ENCODE results near the gene ZNF33B. TPM values are rescaled to one million over a fixed set of nuclear protein-coding genes. Genes with fewer than 3 reads are reported as not detected.

The ZNF33B gene
- total RNA-seq, 4 donors from 2014 or later, result 14.3 to 63.3 (median 28.7) TPM

DNA sequence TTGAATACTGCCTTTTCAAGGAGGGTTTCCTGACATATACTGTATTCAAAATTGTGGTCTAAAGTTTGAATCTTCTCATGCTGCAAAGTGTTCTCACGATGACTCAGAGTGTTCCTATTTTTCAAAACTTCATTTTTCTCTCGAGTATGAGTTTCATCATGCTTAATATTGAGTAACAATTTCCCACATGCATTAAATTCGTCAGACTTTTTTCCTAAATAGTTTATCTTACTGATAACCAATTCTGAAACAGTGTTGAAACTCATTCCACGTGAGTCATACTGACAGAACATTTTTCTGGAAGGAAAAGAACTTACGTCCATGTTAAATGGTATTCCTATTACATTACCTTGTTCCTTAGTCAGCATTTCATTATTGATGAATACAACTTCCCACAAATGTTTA lies 44.1 kb downstream of the ZNF33B start:
- H3K36me3 ChIP-seq, result peaks cover 71% of the 10 kb centered on the region
- TF ChIP-seq POLR2AphosphoS5 (IDR thresholded peaks at IDR 0.05) (no peak), CTCF (IDR thresholded peaks at IDR 0.05) (no peak), POLR2A (IDR thresholded peaks at IDR 0.05) (no peak), EP300 (IDR thresholded peaks at IDR 0.05) (no peak)
- H3K27ac ChIP-seq, result no peak overlapping the region
- H3K4me1 ChIP-seq, result no peaks in the 10 kb centered on the region
- H3K4me3 ChIP-seq, result no peak overlapping the region
- H3K9me3 ChIP-seq, result peaks cover 32% of the 10 kb centered on the region
- no peak for DNase-seq (ENCODE audit: low spot score in 2 of 2)
- 76% methylated on average over 5 of the region's 5 CpGs for WGBS
- no peaks in the 10 kb centered on the region for H3K27me3 ChIP-seq

GRCh38 chr10:42593284-42593683 lies 45.1 kb downstream of the ZNF33B start:
- peaks cover 77% of the 10 kb centered on the region for H3K36me3 ChIP-seq
- H3K27me3 ChIP-seq, result no peaks in the 10 kb centered on the region
- no peak overlapping the region for H3K4me3 ChIP-seq
- TF ChIP-seq POLR2AphosphoS5 (IDR thresholded peaks at IDR 0.05) (no peak), POLR2A (IDR thresholded peaks at IDR 0.05) (no peak), CTCF (IDR thresholded peaks at IDR 0.05) (no peak), EP300 (IDR thresholded peaks at IDR 0.05) (no peak)
- no peak overlapping the region for H3K27ac ChIP-seq
- WGBS, result 96% methylated on average over 1 of the region's 1 CpG
- no peak for DNase-seq (ENCODE audit: low spot score in 2 of 2)
- no peaks in the 10 kb centered on the region for H3K4me1 ChIP-seq
- peaks cover 32% of the 10 kb centered on the region for H3K9me3 ChIP-seq

- Histone ChIP-seq H3K27me3 (no peaks in the 10 kb centered on the region), H3K27ac (no peak overlapping the region), H3K4me3 (no peak overlapping the region), H3K36me3 (peaks cover 28% of the 10 kb centered on the region), H3K4me1 (no peaks in the 10 kb centered on the region), H3K9me3 (no peaks in the 10 kb centered on the region)
- 86% methylated on average over 2 of the region's 5 CpGs for WGBS
- TF ChIP-seq EP300 (IDR thresholded peaks at IDR 0.05) (no peak), POLR2AphosphoS5 (IDR thresholded peaks at IDR 0.05) (no peak), POLR2A (IDR thresholded peaks at IDR 0.05) (no peak), CTCF (IDR thresholded peaks at IDR 0.05) (no peak)
- DNase-seq (ENCODE audit: low spot score in 2 of 2), result no peak
Observed at GRCh38 chr10:42583828-42584227, 54.5 kb downstream of the ZNF33B start.

- TF ChIP-seq POLR2AphosphoS5 (IDR thresholded peaks at IDR 0.05) (no peak), EP300 (IDR thresholded peaks at IDR 0.05) (no peak), POLR2A (IDR thresholded peaks at IDR 0.05) (no peak), CTCF (IDR thresholded peaks at IDR 0.05) (no peak)
- no peaks in the 10 kb centered on the region for H3K36me3 ChIP-seq
- DNase-seq (ENCODE audit: low spot score in 2 of 2), result no peak
- no peaks in the 10 kb centered on the region for H3K9me3 ChIP-seq
- H3K27ac ChIP-seq, result no peak overlapping the region
- no peaks in the 10 kb centered on the region for H3K4me1 ChIP-seq
- WGBS, result 75% methylated on average over 4 of the region's 7 CpGs
- no peaks in the 10 kb centered on the region for H3K27me3 ChIP-seq
- no peak overlapping the region for H3K4me3 ChIP-seq
Observed at GRCh38 chr10:42578019-42578418, 60.4 kb downstream of the ZNF33B start.

DNA sequence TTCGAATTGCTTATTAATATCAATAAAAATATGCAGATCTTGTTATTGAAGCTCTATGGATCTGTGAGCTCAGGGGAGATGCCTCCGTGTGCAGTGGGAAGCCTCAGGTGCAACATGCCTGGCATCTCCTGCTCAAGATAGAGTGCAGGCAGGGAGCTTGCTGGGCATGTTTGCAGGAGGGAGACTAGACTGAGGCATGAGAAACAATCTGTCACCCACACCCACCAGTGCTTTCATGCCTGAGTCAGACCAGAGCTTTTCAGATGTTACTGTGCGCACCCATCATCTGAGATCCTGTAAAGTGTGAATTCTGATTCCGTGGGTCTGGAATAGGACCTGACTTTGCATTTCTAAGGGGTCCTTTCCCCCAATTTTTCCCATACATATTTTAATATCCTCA lies 62.0 kb downstream of the ZNF33B start:
- 94% methylated on average over 4 of the region's 4 CpGs for WGBS
- TF ChIP-seq CTCF (IDR thresholded peaks at IDR 0.05) (no peak), POLR2A (IDR thresholded peaks at IDR 0.05) (no peak)
- H3K4me3 ChIP-seq, result no peak overlapping the region
- H3K27me3 ChIP-seq, result no peaks in the 10 kb centered on the region
- no peaks in the 10 kb centered on the region for H3K4me1 ChIP-seq
- H3K9me3 ChIP-seq, result no peaks in the 10 kb centered on the region
- no peak for DNase-seq (ENCODE audit: low spot score in 2 of 2)
- no peaks in the 10 kb centered on the region for H3K36me3 ChIP-seq
- no peak overlapping the region for H3K27ac ChIP-seq

Measured in suprapubic skin (tissue), 4 donors.